GM18519 (cell line): ENCODE data around the gene ZFP69.
A peak's percentile ranks its signal among the peaks of the same experiment; 100 is the strongest.

ENCODE experiments used
- ATAC-seq: cut with Tn5 transposase; IDR thresholded peaks from one replicate; pipeline ENCODE4 v1.9.1; 2021; ENCODE audit warnings: mild to moderate bottlenecking, moderate library complexity; ENCODE audit not compliant: unreplicated experiment, low FRiP score

ZFP69 gene

GRCh38 chr1:40507973-40508372 lies 30.9 kb downstream of the ZFP69 start:
- ATAC-seq, result no peak

- peak; percentile 58 for ATAC-seq
These were observed 31.6 kb downstream of the ZFP69 start, which contains the start of gene EXO5 for GRCh38 chr1:40508375-40509341. Gene EXO5 (plus strand): TSS chr1:40508767. CDS start chr1:40514545, 5,778 bp downstream.

- no peak for ATAC-seq
These were observed 42.4 kb downstream of the ZFP69 start for GRCh38 chr1:40519517-40519916.

- ATAC-seq, result no peak
These were observed 53.8 kb downstream of the ZFP69 start for GRCh38 chr1:40530735-40531380.

GRCh38 chr1:40531381-40532061 lies 54.4 kb downstream of the ZFP69 start, which contains the start of gene ZNF684:
Gene ZNF684 (plus strand): TSS chr1:40531637. CDS start chr1:40533167, 1,530 bp downstream.
- ATAC-seq, result peak; percentile 70

GRCh38 chr1:40532062-40532389 lies 54.9 kb downstream of the ZFP69 start:
- ATAC-seq, result no peak

GRCh38 chr1:40532844-40533424 lies 55.8 kb downstream of the ZFP69 start:
- peak; percentile 40 for ATAC-seq

- no peak for ATAC-seq
These were observed 57.5 kb downstream of the ZFP69 start for GRCh38 chr1:40534589-40534988.

GRCh38 chr1:40535732-40536131 lies 58.6 kb downstream of the ZFP69 start:
- no peak for ATAC-seq

GRCh38 chr1:40539338-40539737 lies 62.2 kb downstream of the ZFP69 start:
- ATAC-seq, result no peak
